NCI-H2196 treated with DMSO at 0.1 percent for 48 hours (cell line): ENCODE data around the gene ZNF566.
A peak's percentile ranks its signal among the peaks of the same experiment; 100 is the strongest.
"Not testable (repeated sequence)": the region's sequence is repeated elsewhere in the genome, so short reads cannot be mapped to it uniquely, and the experiment has no call there.

Experiments
- DNase-seq: peaks from one replicate; lab custom pipeline; 2025; ENCODE audit not compliant: unreplicated experiment; lab: John Stamatoyannopoulos, UW

ZNF566 gene

DNA sequence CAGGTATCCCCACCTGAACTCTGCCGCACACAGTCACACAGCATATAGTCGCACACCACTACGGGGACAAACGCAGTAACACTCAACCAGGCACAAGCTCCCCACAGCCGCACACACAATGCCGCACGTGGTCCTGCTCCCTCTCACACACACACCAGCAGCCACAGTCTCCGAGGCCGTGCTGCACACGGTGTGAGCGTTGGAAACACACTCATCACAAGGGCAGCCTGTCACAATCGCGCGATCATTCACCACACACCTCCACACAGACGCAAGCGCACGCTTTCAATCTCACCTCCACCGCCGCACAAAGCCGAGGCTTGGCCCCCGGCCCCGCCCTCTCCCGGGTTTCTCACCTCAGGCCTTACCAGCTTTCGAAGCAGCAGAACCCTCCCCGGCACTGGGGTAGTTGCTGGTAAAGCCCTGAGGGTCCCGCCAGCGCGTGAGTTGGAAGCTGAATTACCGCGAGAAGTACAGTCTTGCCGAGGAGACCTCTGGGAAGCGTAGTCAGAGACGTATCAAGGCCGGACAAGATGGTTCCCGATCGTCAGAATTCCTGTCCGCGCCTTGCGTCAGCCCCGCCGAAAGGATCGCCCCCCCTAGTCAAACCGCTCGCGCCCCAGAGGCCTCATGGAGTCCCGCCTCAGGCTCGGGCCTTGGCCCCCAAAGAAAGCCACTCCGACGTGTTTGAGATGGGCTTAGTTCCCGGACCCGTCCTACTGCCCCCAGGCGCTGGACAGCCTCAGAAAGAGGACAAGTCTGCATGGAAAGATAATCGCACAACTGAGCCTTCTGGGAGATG lies at the start of gene ZNF566:
TSS of gene ZNF566 (minus strand) at position 444 of the 802 bp plus-strand sequence. CDS start 13,004 bp downstream, outside the sequence.
- DNase-seq, result peak; percentile 96

DNA sequence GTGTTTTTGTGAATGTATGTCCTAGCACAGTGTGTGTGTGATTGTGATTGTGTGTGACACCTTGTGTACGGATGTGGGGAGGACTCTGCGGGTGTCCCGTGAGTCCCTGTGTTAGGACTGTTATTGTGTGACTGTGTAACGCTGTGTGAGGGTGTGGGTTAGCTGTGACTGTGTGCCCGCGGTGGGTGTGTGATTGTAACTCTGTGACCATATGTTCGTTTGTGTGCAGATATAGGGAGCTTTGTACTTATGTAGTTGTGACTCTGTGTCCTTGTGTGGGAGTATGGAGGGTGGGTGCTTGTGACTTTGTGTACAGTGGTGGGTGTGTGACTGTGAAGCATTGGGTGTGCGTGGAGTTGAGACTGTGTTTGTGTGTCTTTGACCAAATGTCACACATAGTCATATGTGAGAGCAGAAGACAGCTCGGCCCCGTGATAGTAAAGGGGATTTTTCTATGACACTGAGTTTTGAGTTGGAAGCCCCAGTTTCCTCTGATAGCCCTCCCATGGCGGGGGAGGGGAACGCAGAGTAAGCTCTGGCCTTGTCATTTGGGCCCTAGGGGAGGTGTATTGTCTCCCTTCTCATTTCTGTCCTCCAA lies 39.7 kb upstream of the ZNF566 start:
- no peak for DNase-seq

DNA sequence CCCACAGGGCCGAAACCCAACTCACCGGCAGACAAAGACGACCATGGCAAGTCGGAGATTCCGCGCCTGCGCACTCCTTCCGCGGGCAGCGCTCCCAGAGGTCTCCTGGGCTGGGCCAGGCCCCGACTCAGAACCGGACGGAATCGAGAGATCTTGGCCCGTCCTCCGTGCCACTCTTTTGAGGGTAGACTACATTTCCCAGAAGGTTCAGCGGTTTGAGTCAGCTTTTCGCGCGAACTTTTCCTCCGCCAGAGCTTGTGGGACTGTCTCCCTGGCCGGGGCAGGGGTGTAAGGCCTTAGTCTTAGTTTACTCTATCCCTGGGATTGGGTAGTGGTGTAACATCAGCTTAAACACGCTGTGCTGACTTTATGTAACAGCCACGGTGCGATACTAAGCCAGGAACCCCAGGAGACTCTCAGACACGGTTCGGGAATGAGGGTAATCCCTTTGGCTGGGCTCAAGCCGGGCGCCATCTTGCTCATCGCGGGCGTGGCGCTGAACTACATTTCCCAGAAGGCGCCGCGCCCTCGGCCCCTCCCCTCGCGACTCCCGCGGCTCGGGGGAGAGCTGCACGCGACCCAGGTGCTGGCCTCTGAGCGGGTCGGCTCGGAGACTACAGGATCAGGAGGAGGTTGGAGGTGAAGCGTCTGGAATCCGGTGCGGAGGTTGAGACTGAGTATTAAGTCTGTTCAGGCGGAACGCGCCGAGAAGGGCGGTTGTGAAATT lies 39.0 kb upstream of the ZNF566 start, which contains the start of gene ZNF260:
TSS of gene ZNF260 (minus strand) at position 78 of the 727 bp plus-strand sequence. CDS start 13,033 bp downstream, outside the sequence.
- peak; percentile 92 for DNase-seq

DNA sequence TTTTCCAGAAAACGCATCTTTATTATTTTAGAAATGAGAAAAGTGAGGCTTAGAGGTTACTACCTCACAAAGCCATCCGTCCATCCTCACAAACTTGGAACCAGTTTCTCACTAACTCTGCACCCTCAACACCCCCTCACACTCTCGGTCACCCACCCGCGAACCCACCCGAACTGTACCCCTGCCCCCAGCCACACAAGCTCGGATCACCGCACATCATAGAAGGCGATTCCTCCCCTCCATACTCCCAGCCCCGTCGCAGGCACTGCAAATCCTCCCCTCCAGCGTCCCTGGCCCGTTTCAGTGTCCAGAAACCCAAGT lies 38.5 kb upstream of the ZNF566 start:
- DNase-seq, result no peak

DNA sequence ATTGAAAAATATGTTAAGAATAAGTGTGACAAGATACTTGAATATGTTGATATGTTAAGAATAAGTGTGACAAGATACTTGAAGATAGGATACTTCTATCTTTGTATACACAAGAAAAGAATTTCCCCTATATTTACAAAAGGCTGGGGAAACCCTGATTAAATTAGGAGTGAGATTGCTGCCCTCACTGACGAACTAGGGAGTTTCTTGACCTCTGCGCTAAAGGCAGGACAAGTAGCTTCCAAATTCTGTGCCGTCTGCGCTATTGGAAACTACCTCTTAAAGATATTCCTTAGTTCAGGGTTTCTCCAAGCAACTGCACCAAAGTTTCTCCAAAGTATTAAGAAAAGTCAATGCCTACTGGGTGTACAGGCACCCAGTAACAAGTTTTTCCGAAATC lies 38.0 kb upstream of the ZNF566 start:
- no peak for DNase-seq

DNA sequence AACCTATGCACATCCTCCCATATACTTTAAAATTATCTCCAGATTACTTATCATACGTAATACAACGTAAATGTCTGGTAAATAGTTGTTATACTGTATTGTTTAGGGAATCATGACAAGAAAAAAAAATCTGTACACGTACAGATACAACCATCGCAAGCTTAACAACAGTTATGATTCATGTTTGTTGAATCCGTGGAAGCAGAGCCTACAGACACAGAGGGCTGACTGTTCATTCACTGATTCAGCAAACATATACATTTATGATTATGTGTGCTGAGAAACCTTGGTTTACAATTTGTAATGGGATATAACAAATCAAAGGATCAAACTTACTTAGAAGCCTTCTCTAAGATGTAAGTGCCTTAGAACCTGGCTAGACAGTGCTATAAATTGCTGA lies 37.2 kb upstream of the ZNF566 start:
- DNase-seq, result no peak

DNA sequence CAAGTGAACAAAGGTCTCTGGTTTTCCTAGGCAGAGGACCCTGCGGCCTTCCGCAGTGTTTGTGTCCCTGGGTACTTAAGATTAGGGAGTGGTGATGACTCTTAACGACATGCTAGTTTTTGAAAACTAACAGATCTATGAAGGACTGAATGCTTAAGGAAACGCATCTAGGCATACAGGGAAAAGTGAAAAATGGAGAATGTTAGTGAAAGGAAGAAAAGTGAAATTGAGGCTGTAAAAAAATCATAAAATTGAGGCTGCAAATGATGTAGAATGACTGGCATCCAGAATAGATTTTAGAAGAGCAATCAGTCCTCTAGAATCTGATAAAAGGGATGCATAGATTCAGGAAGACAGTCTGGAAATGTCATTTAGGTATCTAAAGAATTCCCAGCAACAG lies 35.3 kb upstream of the ZNF566 start:
- no peak for DNase-seq

DNA sequence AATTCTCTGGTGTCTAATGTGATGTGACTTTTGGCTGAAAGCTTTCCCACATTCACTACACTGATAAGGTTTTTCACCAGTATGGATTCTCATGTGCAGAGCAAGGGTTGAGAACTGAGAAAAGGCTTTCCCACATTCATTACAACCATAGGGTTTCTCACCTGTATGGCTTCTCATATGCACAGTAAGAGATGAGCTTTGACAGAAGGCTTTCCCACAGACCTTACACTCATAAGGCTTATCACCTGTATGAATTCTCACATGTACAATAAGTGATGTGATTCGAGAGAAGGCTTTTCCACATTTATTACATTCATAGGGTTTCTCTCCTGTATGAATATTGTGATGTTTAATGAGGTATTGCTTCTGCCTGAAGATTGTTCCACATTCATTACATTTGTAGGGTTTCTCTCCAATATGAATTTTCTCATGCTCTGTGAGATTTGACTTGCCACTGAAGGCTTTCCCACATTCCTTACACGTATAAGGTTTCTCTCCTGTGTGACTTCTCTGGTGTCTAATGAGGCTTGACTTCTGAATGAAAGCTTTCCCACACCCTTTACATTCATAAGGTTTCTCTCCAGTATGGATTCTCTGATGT lies 24.8 kb upstream of the ZNF566 start:
- no peak for DNase-seq

DNA sequence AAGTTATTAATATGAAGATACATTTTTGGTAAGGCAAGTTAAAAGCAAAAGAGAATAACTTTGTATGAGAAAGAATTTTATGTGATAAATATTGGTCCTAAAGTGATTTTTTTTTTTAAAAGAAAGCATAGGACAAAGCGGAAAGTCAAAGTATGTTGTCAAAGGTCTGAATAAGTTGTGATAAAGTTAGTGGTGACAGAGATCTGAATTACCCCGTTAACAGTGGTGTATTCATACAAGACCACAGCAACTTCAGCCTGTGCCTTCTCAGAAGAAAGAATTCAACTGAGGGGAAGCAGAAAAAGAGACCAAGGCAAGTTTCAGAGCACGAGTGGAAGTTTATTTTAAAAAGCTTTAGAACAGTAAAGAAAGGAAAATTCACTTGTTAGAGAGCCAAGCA lies 19.0 kb upstream of the ZNF566 start:
- DNase-seq, result no peak

DNA sequence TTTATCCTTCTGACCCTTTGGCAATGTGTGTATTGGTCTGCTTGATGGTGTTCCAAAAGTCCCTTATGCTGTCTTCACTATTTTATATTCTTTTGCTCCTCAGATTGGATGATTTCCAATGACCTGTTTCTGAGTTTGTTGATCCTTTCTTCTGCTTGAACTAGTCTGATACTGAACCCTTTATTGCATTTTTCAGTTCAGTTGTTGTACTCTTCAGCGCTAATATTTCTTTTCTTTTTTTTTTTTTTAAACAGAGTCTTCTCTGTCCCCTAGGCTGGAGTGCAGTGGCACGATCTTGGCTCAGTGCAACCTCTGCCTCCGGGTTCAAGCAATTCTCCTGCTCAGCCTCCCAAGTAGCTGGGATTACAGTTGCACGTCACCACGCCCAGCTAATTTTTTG lies 12.6 kb upstream of the ZNF566 start:
- DNase-seq, result no peak

DNA sequence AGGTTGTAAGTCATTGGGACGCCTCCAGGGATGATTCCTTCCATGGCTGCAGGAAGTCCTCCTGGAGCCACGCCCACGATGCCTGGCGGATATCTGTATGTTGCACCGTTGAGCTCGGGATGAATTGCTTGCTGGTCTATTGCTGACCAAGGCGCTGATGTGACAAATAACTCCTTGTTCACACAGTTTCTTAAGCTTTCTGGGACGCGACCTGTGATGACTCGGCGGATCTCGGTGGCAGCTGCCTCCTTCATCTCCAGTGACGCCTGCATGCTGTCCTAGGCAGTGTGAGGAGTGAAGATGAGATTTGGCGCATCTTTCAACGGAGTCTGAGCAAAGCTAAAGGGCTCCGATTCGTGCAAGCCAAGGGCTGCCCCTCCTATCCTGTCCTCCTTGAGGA lies 7.6 kb upstream of the ZNF566 start:
- no peak for DNase-seq

DNA sequence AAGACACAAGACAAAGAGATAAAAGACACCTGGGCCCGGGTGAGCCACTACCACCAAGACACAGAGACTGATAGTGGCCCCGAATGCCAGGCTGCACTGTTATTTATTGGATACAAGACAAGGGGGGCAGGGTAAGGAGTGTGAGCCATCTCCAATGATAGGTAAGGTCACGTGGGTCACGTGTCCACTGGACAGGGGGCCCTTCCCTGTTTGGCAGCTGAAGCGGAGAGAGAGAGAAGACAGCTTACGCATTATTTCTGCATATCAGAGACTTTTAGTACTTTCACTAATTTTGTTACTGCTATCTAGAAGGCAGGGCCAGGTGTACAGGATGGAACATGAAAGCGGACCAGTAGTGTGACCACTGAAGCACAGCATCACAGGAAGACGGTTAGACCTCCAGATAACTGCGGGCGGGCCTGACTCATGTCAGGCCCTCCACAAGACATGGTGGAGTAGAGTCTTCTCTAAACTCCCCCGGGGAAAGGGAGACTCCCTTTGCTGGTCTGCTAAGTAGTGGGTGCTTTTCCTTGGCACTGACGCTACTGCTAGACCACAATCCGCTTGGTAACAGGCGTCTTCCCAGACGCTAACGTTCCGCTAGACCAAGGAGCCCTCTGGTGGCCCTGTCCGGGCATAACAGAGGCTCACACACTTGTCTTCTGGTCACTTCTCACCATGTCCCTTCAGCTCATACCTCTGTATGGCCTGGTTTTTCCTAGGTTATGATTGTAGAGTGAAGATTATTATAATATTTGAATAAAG lies 3.5 kb upstream of the ZNF566 start:
- not testable (repeated sequence) for DNase-seq

DNA sequence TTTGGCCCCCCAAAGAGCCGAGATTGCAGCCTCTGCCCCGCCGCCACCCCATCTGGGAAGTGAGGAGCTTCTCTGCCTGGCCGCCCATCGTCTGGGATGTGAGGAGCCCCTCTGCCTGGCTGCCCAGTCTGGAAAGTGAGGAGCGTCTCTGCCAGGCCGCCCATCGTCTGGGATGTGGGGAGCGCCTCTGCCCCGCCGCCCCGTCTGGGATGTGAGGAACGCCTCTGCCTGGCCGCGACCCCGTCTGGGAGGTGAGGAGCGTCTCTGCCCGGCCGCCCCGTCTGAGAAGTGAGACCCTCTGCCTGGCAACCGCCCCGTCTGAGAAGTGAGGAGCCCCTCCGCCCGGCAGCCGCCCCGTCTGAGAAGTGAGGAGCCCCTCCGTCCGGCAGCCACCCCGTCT lies 1.5 kb upstream of the ZNF566 start:
- not testable (repeated sequence) for DNase-seq

DNA sequence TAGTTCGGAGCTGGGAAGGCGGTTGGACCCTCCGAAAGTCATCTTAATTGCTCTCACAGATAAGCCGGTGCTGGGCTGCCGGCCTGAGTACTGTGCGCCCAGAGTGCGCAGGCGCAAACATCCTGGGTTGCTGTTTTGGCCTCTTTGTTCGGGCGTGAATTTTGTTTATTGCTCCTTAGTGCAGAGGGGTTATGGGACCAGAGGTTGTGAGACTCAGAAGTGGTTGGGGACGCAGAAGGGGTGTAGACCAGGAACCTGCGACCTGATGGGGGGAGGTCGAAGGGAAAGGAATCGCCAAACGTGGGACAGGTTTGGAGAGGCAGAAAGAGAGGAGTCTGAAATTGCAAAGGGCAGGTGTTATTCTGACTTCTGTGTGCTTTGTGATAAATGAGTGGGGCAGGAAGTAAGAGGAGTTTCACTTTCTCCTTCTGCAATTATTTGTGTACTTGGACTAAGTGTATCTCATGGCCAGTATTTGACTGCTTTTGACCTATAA lies 607 bp upstream of the ZNF566 start:
- DNase-seq, result peak; percentile 87

DNA sequence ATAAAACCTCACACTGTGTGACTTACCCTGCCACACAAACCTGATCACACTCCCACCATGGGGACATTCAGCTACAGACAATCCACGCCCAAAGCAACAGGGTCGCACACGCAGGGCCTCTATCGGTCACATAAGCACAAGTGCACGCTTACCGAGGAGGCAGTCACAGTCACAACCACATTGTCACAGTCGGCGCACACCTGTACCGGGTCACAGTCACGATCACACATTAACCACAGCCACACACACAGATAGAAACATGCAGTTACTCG lies 579 bp downstream of the ZNF566 start:
- no peak for DNase-seq

DNA sequence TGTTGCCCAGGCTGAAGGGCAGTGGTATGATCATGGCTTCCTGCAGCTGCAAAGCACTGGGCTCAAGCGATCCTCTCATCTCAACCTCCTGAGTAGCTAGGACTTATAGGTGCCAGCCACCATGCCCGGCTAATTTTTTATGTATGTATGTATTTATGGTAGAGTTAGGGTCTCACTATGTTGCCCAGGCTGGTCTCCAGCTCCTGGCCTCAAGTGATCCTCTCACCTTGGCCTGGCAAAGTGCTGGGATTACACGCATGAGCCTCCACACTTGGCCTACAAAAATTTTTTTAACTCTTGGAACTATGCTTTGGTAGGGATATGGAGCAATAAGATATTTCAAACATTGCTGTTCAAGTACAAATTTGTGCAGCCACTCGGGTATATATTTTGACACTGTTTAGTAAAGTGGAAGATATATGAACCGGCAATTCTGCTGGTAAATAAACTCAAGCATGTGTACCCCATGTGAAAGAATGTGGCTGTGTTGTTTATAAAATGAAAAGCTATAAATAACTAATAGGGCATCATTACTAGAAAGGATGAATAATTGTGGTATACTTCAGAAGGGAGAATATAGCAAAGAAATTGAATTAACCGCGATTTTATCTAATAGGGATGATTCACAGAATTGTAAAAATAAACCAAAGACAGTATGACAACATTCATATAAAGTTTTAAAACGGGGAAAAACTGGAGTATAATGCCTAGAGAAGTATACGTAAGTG lies 1.1 kb downstream of the ZNF566 start:
- DNase-seq, result no peak

DNA sequence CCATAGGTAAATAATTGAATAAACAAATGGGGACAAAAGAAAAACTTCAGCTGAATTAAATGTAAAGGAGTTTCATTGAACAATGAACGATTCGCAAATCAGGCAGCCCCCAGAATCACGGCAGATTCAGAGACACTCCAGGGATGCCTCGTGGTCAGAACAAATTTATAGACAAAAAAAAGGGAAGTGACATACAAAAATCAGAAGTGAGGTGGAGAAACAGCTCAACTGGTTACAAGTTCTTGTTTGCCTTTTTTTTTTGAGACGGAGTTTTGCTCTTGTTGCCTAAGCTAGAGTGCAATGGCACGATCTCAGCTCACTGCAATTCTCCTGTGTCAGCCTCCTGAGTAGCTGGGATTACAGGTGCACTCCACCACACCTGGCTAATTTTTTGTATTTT lies 5.7 kb downstream of the ZNF566 start:
- no peak for DNase-seq

DNA sequence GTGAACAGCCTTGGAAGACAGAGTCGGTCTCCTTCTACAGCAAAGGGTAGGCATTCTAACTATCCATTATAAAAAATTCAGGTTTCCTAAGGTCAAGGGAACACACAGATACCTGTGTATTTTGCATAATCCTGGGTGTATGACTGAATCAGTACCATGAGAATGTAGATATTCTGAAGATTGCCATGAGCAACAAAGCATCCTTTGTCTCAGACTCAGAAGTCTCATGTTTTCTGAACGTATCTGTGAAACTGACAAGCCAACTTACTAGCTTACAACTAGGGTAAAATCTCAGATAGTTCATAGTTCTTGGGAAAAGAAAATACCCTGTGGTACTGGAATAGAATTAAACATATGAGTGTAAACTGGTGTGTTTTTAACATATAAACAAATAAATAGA lies 6.5 kb downstream of the ZNF566 start:
- no peak for DNase-seq

DNA sequence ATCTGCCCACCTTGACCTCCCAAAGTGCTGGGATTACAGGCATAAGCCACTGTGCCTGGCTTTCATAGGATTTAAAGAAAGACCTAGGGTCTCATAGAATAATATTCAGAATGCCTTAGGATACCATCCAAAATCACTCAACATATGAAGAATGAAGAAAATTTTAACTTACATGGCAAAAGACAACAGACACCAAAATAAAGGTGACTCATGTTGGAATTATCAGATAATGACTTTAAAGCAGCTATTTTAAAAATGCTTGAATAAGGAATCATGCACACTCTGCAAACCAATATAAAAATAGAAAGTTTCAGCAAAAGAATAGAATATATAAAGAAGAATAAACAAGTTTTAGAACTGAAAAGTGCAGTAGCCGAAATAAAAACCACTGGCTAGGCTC lies 29.3 kb downstream of the ZNF566 start:
- no peak for DNase-seq

DNA sequence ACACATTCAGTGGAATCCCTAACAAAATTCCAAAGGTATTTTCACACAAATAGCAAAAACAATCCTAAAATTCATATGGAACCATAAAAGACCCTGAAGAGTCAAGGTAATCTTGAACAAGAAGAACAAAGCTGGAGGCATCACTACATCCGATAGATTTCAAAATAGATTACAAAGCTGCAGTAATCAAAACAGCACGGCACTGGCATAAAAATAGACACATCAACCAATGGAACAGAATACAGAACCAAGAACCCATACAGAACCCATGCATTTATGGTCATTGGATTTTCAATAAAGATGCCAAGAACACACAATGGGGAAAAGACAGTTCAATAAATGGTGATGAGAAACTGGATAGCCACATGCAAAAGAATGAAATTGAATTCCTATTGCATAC lies 32.5 kb downstream of the ZNF566 start:
- DNase-seq, result no peak
